GM18951 (cell line): ENCODE measurements around the gene RNF40.

ENCODE experiments used
- POLR2A ChIP-seq: IDR thresholded peaks from 4 replicates; pipeline ENCODE4 v1.6.1; 2011; ENCODE audit warnings: mild to moderate bottlenecking; ENCODE audit not compliant: insufficient read length, insufficient read depth; ENCODE audit errors: extremely low read depth
- in situ Hi-C: fragments of 300-500 bp; cut with MboI; formaldehyde crosslinking; loops from one replicate; pipeline ENCODE4 v1.12.0; 2022; ENCODE audit warnings: low sequenced_read_pairs, mixed read lengths, inconsistent platforms; ENCODE audit not compliant: unreplicated experiment

The RNF40 gene

DNA sequence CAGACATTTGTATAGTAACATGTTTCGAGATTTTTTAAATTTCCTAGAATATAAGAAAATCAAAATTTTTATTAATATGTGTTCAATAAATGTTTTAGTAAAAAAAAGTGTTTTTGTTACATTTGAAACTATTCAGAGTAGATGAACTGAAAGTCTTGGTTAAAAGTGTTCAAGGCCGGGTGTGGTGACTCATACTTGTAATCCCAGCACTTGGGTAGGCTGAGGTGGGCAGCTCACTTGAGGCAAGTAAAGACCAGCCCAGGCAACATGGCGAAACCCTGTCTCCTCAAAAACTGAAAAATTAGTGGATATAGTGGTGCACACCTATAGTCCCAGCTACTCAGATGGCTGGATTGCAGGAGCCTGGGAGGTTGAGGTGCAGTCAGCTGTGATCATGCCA lies 30.7 kb upstream of the RNF40 start:
- no peak for TF ChIP-seq POLR2A
- in situ Hi-C loops, result no loop called here

DNA sequence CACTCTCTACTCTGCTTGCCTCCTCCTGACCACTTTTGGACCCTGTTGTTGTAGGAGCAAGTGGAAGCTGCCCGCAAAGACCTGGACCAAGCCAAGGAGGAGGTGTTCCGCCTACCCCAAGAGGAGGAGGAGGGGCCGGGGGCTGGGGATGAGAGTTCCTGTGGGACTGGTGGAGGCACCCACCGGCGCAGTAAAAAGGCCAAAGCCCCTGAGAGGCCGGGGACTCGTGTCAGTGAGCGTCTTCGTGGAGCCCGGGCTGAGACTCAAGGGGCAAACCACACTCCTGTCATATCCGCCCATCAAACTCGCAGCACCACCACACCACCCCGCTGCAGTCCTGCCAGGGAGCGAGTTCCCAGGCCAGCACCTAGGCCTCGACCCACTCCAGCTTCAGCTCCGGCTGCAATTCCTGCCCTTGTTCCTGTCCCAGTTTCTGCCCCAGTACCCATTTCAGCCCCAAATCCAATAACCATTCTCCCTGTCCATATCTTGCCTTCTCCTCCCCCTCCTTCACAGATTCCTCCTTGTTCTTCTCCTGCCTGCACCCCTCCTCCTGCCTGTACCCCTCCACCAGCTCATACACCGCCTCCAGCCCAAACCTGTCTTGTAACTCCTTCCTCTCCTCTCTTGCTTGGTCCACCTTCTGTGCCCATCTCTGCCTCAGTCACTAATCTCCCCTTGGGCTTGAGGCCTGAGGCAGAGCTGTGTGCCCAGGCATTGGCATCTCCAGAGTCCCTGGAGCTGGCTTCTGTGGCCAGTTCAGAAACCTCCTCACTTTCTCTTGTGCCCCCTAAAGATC lies 24.9 kb upstream of the RNF40 start:
- in situ Hi-C loops, result no loop called here
- TF ChIP-seq POLR2A, result no peak

DNA sequence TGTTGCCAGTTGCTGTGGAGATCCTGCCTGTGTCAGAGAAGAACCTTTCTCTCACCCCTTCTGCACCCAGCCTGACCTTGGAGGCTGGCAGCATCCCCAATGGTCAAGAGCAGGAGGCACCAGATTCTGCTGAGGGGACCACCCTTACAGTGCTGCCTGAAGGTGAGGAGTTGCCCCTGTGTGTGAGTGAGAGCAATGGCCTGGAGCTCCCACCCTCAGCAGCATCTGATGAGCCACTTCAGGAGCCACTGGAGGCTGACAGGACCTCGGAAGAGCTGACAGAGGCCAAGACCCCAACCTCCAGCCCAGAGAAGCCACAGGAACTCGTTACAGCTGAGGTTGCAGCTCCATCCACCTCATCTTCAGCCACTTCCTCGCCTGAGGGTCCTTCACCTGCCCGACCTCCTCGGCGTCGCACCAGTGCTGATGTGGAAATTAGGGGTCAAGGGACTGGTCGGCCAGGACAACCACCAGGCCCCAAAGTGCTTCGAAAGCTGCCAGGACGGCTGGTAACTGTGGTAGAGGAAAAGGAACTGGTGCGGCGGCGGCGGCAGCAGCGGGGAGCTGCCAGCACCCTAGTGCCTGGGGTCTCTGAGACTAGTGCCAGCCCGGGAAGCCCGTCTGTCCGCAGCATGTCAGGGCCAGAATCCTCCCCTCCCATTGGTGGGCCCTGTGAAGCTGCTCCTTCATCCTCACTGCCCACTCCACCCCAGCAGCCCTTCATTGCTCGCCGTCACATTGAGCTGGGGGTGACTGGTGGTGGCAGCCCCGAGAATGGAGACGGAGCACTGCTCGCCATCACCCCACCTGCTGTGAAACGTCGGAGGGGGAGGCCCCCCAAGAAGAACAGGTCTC lies 24.1 kb upstream of the RNF40 start:
- no peak for TF ChIP-seq POLR2A
- in situ Hi-C loops, result no loop called here

DNA sequence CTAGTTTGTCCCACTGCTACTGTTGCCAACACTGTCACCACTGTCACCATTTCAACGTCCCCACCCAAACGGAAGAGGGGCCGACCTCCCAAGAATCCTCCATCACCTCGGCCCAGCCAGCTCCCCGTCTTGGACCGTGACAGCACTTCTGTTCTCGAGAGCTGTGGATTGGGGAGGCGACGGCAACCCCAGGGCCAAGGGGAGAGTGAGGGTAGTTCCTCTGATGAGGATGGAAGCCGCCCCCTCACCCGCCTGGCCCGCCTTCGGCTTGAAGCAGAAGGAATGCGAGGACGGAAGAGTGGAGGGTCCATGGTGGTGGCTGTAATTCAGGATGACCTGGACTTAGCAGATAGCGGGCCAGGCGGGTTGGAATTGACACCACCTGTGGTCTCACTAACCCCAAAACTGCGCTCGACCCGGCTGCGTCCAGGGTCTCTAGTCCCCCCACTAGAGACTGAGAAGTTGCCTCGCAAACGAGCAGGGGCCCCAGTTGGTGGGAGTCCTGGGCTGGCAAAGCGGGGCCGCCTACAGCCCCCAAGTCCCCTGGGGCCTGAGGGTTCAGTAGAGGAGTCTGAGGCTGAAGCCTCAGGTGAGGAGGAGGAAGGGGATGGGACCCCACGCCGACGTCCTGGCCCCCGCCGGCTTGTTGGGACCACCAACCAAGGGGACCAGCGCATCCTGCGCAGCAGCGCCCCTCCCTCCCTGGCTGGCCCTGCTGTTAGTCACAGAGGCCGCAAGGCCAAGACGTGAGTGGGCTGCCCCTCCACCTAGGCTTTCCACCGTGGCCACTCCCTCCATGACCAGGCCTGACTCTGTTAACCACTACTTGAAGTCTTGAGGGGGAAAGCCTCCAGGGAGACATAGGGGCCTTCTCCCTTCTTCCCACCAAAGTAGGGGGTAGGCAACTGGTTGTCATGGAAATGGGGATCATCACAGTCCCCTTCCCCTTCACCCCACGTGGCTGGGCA lies 22.9 kb upstream of the RNF40 start:
- TF ChIP-seq POLR2A, result no peak
- in situ Hi-C loops, result no loop called here

DNA sequence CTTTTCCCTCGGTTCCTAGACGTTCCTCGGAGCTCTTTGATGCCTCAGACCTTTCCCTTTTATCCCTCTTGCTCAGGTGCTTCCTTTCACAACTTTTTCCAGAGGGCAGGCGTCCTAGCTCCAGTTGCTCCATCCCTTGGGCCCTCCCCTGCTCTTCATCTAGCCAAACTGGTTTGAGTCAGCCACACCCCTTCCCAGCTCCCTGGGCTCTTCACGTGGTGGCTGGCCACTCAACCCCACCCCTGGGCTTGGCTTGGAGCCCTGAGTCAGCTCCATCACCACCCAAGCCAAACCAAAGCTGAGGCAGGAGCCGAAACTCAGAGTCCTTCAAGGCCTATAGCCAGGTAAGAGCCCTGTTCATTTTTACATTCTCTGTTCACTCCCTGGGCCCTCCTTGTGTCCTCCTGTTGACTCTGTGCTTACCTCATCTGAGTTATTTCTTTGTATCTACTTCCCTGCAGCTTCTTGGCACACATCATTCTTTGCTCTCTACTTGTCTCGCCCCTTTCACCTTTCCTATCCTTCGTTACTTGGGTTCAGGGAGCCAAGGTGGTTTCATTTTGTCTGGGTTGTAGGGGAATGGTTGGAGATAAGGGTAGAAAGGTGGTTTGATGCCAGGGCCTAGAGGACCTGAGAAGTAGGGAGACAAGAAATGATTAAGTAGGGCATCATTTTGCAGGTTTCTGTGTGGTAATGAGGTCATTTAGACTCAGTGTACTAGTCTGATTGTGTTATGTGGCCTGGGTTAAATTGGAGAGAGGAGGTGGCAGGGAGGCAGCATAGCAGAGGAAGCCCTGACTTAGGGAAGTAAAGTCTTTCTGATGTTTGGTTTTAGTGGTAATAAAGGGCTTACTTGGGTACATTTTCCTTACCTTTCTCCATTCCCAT lies 21.5 kb upstream of the RNF40 start:
- TF ChIP-seq POLR2A, result no peak
- in situ Hi-C loops, result no loop called here

DNA sequence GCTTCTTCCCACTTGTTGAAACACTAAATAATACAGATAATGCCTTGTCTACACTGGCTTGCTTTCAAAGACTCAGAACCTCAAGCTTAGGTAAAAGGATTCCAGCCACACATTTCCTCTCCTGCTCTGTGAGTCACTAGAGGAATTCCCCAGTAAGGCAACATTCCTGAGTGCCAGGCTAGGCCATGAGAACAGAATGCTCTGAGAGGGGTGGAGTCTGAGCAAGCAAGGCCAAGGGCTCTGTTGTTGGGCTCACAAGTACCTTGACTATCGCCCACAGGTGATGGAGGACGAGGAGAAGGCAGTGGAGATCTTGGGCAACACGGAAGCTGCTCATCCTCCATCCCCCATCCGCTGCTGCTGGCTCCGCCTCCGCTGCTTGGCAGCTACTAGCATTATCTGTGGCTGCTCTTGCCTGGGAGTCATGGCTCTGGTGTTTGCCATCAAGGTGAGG lies 20.6 kb upstream of the RNF40 start:
- no peak for TF ChIP-seq POLR2A
- in situ Hi-C loops, result no loop called here

DNA sequence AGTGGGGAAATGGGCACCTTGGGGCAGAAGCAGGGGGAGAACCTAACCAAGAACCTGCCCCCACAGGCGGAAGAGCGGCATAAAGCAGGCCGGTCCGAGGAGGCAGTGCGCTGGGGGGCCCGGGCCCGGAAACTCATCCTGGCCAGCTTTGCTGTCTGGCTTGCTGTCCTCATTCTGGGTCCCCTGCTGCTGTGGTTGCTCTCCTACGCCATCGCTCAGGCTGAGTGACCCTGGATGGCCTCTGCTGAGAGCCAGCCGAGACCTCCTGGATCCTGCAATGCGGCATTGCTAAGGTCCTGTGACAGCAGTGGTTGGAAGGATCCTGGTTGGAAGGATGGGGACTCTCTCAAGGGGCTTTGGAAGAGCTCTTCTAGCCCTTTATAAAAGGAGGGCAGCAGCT lies 18.4 kb upstream of the RNF40 start:
- in situ Hi-C loops, result no loop called here
- no peak for TF ChIP-seq POLR2A

DNA sequence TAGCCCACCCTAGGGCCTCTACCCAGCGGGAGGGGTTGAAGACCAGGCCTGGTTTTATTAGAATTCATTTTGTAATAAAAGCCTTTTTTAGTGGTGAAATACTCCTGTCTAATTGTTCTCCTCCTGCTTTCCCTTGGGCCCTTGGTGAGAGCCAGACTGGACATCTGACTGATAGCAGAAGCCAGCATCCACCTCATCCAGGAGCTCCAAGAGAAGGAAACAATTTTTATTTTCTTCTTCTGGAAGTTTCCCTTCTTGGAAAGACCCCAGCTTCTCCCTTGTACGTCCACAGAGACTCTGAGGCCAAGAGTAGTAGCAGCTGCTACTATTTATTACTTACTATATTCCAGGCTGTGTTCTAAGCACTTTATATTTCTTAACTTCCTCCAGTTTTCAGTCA lies 17.9 kb upstream of the RNF40 start:
- in situ Hi-C loops, result no loop called here
- TF ChIP-seq POLR2A, result no peak

DNA sequence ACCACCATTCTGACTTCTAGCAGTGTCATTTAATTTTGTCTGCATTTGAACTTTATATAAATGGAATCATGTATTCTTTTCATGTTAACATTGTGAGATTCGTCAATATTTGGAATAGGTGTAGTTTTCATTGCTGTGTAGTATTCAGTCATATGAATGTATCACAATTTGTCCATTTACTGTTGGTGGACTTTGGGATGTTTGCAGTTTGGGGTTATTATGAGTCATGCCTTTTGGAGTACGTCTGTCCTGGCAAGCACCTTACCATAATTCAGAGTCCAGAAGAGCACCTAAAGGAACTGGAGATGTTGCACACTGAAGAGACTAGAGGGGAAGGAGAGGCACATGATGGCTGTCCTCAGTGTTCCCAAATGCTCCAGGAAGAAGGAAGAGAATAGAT lies 17.0 kb upstream of the RNF40 start:
- no peak for TF ChIP-seq POLR2A
- in situ Hi-C loops, result no loop called here

DNA sequence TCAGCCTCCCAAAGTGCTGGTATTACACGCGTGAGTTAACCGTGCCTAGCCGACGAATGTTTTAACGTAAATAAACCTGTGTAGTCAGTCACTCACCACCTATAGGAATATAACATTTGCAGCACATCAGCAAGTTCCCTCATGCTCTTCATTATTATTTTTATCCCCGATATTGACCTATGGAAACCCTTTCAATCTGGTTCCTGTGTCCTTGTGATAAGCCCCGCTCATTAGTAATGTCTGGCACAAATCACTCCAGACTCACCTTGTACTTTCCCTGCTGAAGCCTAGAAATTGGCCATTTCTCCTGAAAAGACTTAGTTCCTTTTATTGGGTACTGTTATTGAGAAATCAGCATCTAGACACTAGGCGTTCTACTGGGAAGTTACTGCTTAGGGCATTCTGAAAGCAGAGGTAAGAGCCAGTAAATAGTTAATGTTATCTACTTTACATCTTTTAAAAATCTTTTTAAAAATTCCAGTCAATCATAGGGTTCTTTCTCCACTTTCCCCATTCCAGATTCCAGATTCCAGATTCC lies 15.4 kb upstream of the RNF40 start:
- in situ Hi-C loops, result no loop called here
- TF ChIP-seq POLR2A, result no peak

DNA sequence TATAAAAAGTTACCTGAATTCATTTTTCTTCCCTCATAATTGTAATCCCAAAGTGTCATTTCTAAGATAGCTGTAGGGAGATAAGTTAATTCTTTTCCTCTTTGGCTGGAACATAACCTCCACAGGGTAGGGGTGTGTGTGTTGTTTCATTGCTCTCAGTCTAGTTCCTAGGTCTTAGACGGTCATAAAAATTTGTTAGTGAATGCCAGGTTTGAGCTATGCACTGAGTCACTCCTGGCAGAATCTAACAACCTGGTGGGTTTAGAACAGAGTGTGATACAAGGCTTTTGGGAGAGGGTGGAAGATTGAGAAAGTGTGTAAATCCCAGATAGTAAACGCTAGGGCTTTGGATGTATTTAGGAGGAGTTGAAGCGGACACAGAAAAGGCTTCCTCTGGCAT lies 14.8 kb upstream of the RNF40 start:
- TF ChIP-seq POLR2A, result no peak
- in situ Hi-C loops, result no loop called here

DNA sequence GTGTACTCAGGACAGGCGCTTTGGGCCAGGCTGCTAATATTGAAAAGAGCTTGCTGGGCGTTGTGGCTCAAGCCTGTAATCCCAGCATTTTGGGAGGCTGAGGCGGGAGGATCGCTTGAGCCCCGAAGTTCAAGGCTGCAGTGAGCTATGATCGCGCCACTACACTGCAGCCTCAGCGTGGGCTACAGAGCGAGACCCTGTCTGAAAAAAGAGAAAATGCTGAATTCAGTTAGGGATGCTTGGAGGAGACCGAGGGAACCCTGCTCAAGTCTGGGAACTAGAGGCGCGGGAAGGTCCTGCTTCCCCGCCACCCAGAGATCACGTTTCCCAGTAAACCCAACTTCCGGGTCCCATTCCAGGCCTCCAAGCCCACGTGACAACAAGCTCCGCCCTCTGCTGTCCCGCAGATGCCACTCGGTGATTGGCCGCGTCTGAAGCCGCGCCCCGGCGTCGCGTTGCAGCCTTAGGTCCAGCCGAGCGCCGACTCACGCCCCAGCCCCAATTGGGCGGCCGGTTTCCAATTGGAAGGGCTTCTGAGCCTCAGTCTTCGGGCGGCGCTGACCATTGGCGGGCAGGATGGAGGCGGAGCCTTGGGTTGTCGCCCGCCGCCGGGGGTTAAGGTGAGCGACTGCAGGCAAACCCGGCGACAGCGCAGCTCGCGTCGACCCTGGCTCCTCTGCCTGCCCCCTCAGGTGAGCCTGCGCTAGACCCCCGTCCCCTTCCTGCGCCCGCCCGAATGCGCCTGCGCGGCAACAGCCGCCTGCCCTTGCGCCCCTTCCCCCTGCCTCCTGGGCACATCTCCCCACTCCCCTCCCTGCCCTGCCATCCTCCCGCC lies 14.1 kb upstream of the RNF40 start, which contains the start of gene PHKG2:
PHKG2 (plus strand) TSS at position 627 of the 835 bp plus-strand sequence. CDS start 396 bp downstream, outside the sequence.
- peak; percentile 87 for TF ChIP-seq POLR2A
- in situ Hi-C loops, result no loop called here
